Spleen (tissue), 7 donors: ENCODE measurements around the gene TMEM167B.

Experiments
- POLR2A ChIP-seq, 3 donors: fragments of 450-650 bp; IDR thresholded peaks; one replicate each; pipeline ENCODE4 v1.5.1; 2017; ENCODE audit warnings: antibody characterized with exemption in 3 of 3, mild to moderate bottlenecking in 1 of 3
- TF ChIP-seq, protein P1 (sequence below), 11 experiments: fragments of 200-600 bp in 7 of 11; fragments of 450-650 bp in 4 of 11; sonication (generic) in 4 of 11; IDR thresholded peaks in 8 of 11; conservative IDR thresholded peaks in 3 of 11; 1 replicate in 7 of 11; 2 replicates in 4 of 11; pipeline versions ENCODE4 v1.4.0 to v1.8.0; 2016 to 2021; ENCODE audit warnings: antibody characterized with exemption in 11 of 11, inconsistent platforms in 4 of 11, mild to moderate bottlenecking in 1 of 11
- donor health status: DM: no; HTN: no; CAD: no; lungs with moderate emphysema.
- donor health status: DM: no; HTN: no; CAD: no.
- donor health status: DM: no; HTN: no; CAD: no.

DNA sequence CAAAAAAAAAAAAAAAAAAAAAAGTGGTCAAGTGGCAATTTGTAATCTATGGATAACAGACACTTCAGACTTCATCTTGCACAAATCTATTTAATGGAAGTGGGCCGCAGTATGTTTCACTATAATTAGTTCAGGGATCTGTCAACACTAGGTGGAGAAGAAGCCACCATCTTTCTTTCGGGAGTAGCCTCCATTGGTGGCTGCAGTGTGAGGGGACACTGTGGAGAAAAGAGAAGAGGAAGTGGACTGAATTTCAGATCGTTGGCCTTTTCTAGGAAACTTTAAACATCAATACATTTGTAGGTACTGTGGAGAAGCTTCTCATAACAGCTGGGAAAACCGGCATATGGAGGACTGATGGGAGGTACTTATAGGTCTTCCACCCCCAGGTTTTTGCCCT lies 15.3 kb downstream of the TMEM167B start:
- no peak for TF ChIP-seq POLR2A (IDR thresholded peaks at IDR 0.05)
- TF ChIP-seq, protein P1, sequence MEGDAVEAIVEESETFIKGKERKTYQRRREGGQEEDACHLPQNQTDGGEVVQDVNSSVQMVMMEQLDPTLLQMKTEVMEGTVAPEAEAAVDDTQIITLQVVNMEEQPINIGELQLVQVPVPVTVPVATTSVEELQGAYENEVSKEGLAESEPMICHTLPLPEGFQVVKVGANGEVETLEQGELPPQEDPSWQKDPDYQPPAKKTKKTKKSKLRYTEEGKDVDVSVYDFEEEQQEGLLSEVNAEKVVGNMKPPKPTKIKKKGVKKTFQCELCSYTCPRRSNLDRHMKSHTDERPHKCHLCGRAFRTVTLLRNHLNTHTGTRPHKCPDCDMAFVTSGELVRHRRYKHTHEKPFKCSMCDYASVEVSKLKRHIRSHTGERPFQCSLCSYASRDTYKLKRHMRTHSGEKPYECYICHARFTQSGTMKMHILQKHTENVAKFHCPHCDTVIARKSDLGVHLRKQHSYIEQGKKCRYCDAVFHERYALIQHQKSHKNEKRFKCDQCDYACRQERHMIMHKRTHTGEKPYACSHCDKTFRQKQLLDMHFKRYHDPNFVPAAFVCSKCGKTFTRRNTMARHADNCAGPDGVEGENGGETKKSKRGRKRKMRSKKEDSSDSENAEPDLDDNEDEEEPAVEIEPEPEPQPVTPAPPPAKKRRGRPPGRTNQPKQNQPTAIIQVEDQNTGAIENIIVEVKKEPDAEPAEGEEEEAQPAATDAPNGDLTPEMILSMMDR (IDR thresholded peaks at IDR 0.05 in 8 of 11, conservative IDR thresholded peaks at IDR 0.05 in 3 of 11): no peak
